Nephron (organoid): ENCODE data around the gene PMM2.
A peak's percentile ranks its signal among the peaks of the same experiment; 100 is the strongest.

ENCODE experiments used
- H3K27ac Mint-ChIP-seq, 3 experiments: 2 replicates each; pipeline ENCODE4 v1.8.0; 2020; ENCODE audit warnings: mixed read lengths in 3 of 3, mild to moderate bottlenecking in 2 of 3, moderate library complexity in 1 of 3
- H3K27me3 Mint-ChIP-seq: 2 replicates; pipeline ENCODE4 v1.8.0; 2021; ENCODE audit warnings: low read depth, mild to moderate bottlenecking, moderate library complexity, mixed read lengths
- H3K36me3 Mint-ChIP-seq: 2 replicates; pipeline ENCODE4 v1.8.0; 2020; ENCODE audit warnings: low read depth, mixed read lengths
- H3K4me1 Mint-ChIP-seq: 2 replicates; pipeline ENCODE4 v1.8.0; 2020; ENCODE audit warnings: mixed read lengths
- H3K4me3 Mint-ChIP-seq, 3 experiments: 2 replicates each; pipeline ENCODE4 v1.8.0; 2020; ENCODE audit warnings: mild to moderate bottlenecking in 3 of 3, mixed read lengths in 3 of 3, moderate library complexity in 2 of 3
- H3K9me3 Mint-ChIP-seq: 2 replicates; pipeline ENCODE4 v1.8.0; 2020; ENCODE audit warnings: mixed read lengths
- TF ChIP-seq, protein P1 (sequence below), 3 experiments: fragments of 200-600 bp; sonication (generic); IDR thresholded peaks; one replicate each; pipeline ENCODE4 v1.5.0; 2021; ENCODE audit warnings: antibody characterized with exemption in 3 of 3; ENCODE audit not compliant: unreplicated experiment in 3 of 3

PMM2 gene

GRCh38 chr16:8849411-8850011, 51.9 kb downstream of the PMM2 start:
- no peak overlapping the region for H3K27ac Mint-ChIP-seq
- H3K4me1 Mint-ChIP-seq, result no peaks in the 10 kb centered on the region

GRCh38 chr16:8850279-8850885, 52.7 kb downstream of the PMM2 start:
- TF ChIP-seq, protein P1, sequence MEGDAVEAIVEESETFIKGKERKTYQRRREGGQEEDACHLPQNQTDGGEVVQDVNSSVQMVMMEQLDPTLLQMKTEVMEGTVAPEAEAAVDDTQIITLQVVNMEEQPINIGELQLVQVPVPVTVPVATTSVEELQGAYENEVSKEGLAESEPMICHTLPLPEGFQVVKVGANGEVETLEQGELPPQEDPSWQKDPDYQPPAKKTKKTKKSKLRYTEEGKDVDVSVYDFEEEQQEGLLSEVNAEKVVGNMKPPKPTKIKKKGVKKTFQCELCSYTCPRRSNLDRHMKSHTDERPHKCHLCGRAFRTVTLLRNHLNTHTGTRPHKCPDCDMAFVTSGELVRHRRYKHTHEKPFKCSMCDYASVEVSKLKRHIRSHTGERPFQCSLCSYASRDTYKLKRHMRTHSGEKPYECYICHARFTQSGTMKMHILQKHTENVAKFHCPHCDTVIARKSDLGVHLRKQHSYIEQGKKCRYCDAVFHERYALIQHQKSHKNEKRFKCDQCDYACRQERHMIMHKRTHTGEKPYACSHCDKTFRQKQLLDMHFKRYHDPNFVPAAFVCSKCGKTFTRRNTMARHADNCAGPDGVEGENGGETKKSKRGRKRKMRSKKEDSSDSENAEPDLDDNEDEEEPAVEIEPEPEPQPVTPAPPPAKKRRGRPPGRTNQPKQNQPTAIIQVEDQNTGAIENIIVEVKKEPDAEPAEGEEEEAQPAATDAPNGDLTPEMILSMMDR (IDR thresholded peaks at IDR 0.05; ENCODE audit: unreplicated experiment in 3 of 3), result no peak
- no peak overlapping the region for H3K4me3 Mint-ChIP-seq
- H3K27me3 Mint-ChIP-seq, result no peaks in the 10 kb centered on the region
- peaks cover 39% of the 10 kb centered on the region for H3K36me3 Mint-ChIP-seq
- no peak overlapping the region for H3K27ac Mint-ChIP-seq
- no peaks in the 10 kb centered on the region for H3K4me1 Mint-ChIP-seq
- no peaks in the 10 kb centered on the region for H3K9me3 Mint-ChIP-seq

More at GRCh38 chr16:8849411-8850011, 51.9 kb downstream of the PMM2 start:
- H3K27me3 Mint-ChIP-seq, result no peaks in the 10 kb centered on the region
- TF ChIP-seq, protein P1 (IDR thresholded peaks at IDR 0.05; ENCODE audit: unreplicated experiment in 3 of 3), result no peak
- peaks cover 40% of the 10 kb centered on the region for H3K36me3 Mint-ChIP-seq
- no peak overlapping the region for H3K4me3 Mint-ChIP-seq
- no peaks in the 10 kb centered on the region for H3K9me3 Mint-ChIP-seq

GRCh38 chr16:8851761-8852403, 54.2 kb downstream of the PMM2 start:
- no peaks in the 10 kb centered on the region for H3K4me1 Mint-ChIP-seq
- H3K36me3 Mint-ChIP-seq, result peaks cover 44% of the 10 kb centered on the region
- H3K27me3 Mint-ChIP-seq, result no peaks in the 10 kb centered on the region
- H3K4me3 Mint-ChIP-seq, result no peak overlapping the region
- TF ChIP-seq, protein P1 (IDR thresholded peaks at IDR 0.05; ENCODE audit: unreplicated experiment in 3 of 3), result no peak
- no peaks in the 10 kb centered on the region for H3K9me3 Mint-ChIP-seq
- H3K27ac Mint-ChIP-seq, result peak overlapping the region in 1 of 3 experiments; percentile 18

DNA sequence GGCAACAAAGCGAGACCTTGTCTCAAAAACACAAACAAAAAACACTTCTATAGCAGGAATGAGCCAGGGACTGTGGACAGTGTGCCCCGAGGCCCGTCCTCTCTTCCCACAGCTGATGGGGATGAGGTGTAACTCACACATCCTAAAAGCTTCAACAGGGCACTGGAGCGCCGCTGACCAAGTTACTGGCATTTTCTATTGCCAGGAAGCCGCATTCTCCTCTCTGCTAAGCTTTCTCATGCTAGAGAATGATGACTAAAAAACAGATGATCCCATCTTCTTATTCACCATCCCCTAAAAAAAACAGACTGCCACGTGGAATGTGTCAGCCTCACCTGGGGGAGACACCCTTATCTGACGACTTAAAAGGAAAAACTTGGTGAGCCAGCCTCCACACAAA, 54.9 kb downstream of the PMM2 start:
- TF ChIP-seq, protein P1 (IDR thresholded peaks at IDR 0.05; ENCODE audit: unreplicated experiment in 3 of 3), result no peak
- Mint-ChIP-seq H3K4me1 (no peaks in the 10 kb centered on the region), H3K4me3 (no peak overlapping the region), H3K9me3 (no peaks in the 10 kb centered on the region), H3K27ac (peak overlapping the region in 1 of 3 experiments; percentile 41), H3K27me3 (no peaks in the 10 kb centered on the region), H3K36me3 (peaks cover 47% of the 10 kb centered on the region)

- no peak overlapping the region for H3K4me3 Mint-ChIP-seq
These were observed 55.5 kb downstream of the PMM2 start for GRCh38 chr16:8853150-8853549.

More at GRCh38 chr16:8853150-8853549, 55.5 kb downstream of the PMM2 start:
- Mint-ChIP-seq H3K4me1 (no peaks in the 10 kb centered on the region), H3K27me3 (no peaks in the 10 kb centered on the region), H3K36me3 (peaks cover 52% of the 10 kb centered on the region), H3K9me3 (no peaks in the 10 kb centered on the region), H3K27ac (peak overlapping the region in 2 of 3 experiments; percentile 14 to 41)
- TF ChIP-seq, protein P1 (IDR thresholded peaks at IDR 0.05; ENCODE audit: unreplicated experiment in 3 of 3), result no peak
